ENCODE data around the gene CENPP. TPM values are rescaled to one million over a fixed set of nuclear protein-coding genes. Genes with fewer than 3 reads are reported as not detected.

The CENPP gene
- polyA plus RNA-seq, 2 of the 4 experiments (the other 2 are of a cell fraction): 7.2 to 13.4 TPM

- TF ChIP-seq MAZ (IDR thresholded peaks at IDR 0.05; ENCODE audit: borderline replicate concordance, low read depth, low read length): no peak
- no peak for TF ChIP-seq KDM1A (IDR thresholded peaks at IDR 0.05; ENCODE audit: low read depth)
- no peak for TF ChIP-seq POLR2AphosphoS2 (conservative IDR thresholded peaks at IDR 0.05; ENCODE audit: low read length)
- no peak for TF ChIP-seq TP53 (CRISPR knock-in tag; IDR thresholded peaks at IDR 0.05)
- TF ChIP-seq GATA3 (IDR thresholded peaks at IDR 0.05; ENCODE audit: borderline replicate concordance): no peak
- no peak for TF ChIP-seq NR3C1 (IDR thresholded peaks at IDR 0.05)
- no peak for TF ChIP-seq NPAS2 (CRISPR knock-in tag; IDR thresholded peaks at IDR 0.05; ENCODE audit: borderline replicate concordance)
- no peak for TF ChIP-seq BHLHE40 (IDR thresholded peaks at IDR 0.05; ENCODE audit: low read depth, low read length)
These were observed 54.9 kb downstream of the CENPP start (continued) for GRCh38 chr9:92380603-92381002.

GRCh38 chr9:92381775-92382174 is 56.0 kb downstream of the CENPP start:
- ChIA-PET CTCF (no interaction called here), POLR2A (no interaction called here)
- peaks cover 16% of the 10 kb centered on the region; the same call in 2 of the 3 replicates for H3K4me1 ChIP-seq
- H3K27ac ChIP-seq: no peak overlapping the region
- H3K4me2 ChIP-seq: no peak overlapping the region
- FAIRE-seq: no peak
- no peak for DNase-seq (ENCODE audit: low read depth in 1 of 2, low spot score in 1 of 2)
- WGBS (ENCODE audit: missing lambda C conversion rate): 93% methylated on average over 2 of the region's 2 CpGs
- TF ChIP-seq SREBF2 (IDR thresholded peaks at IDR 0.05) (no peak), EHMT2 (IDR thresholded peaks at IDR 0.05; ENCODE audit: low read depth) (no peak), E2F6 (IDR thresholded peaks at IDR 0.05; ENCODE audit: borderline replicate concordance, low read depth) (no peak)
- H3K9me3 ChIP-seq: no peaks in the 10 kb centered on the region
- no peak for ATAC-seq
- no peak overlapping the region for H3K4me3 ChIP-seq

DNA sequence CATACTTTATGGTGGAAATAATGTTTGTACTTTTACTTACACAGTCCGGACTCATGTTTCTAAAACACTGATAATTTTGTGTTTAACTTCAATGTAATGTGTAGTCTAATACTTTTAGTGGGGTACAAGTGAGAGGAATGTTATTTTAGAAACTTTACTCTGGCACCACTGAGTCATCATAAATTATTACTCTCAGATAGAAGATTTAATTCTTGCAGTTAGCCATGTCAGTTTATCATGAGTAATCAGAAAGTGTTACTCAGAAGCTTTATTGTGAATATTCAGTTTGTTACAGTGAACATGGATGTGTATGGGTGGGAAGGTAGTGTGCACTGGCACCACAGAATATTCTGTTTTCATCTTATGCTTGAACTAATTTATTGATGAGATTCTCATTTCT is 58.6 kb downstream of the CENPP start:
- no peaks in the 10 kb centered on the region for H3K9me3 ChIP-seq
- no peak for ATAC-seq
- FAIRE-seq: no peak
- peaks cover 16% of the 10 kb centered on the region; the same call in 2 of the 3 replicates for H3K4me1 ChIP-seq
- 0 out of 3 replicates have a peak overlapping the region, but pooled peaks have one; percentile 0 for H3K4me2 ChIP-seq
- no peak for DNase-seq (ENCODE audit: low read depth in 1 of 2, low spot score in 1 of 2)
- 86% methylated on average over 1 of the region's 1 CpG for WGBS (ENCODE audit: missing lambda C conversion rate)
- H3K27ac ChIP-seq: no peak overlapping the region
- H3K4me3 ChIP-seq: no peak overlapping the region
- CTCF ChIA-PET: interaction anchor here (0.6 kb wide), 1 partner anchor 23 kb away, joined by 3 read pairs; no protein-coding TSS in a partner anchor
- no peak for TF ChIP-seq E2F6 (IDR thresholded peaks at IDR 0.05; ENCODE audit: borderline replicate concordance, low read depth)
- TF ChIP-seq MAFK (IDR thresholded peaks at IDR 0.05; ENCODE audit: partially characterized antibody): peak; percentile 46
- no peak for TF ChIP-seq KDM1A (IDR thresholded peaks at IDR 0.05; ENCODE audit: low read depth)
- no peak for TF ChIP-seq FOSL2 (IDR thresholded peaks at IDR 0.05)
- 0 out of 2 replicates have a peak, but pooled peaks have one; percentile 13 for TF ChIP-seq FOSL2 (CRISPR knock-in tag; IDR thresholded peaks at IDR 0.05)
- TF ChIP-seq HDAC2 (IDR thresholded peaks at IDR 0.05): no peak
- TF ChIP-seq ESRRA (IDR thresholded peaks at IDR 0.05; ENCODE audit: borderline replicate concordance, low read length): no peak
- no peak for TF ChIP-seq RCOR1 (IDR thresholded peaks at IDR 0.05; ENCODE audit: low read depth, low read length)
- TF ChIP-seq HES2 (IDR thresholded peaks at IDR 0.05): no peak
- POLR2A ChIA-PET: no interaction called here

- FAIRE-seq (no peak), ATAC-seq (no peak), DNase-seq (ENCODE audit: low read depth in 1 of 2, low spot score in 1 of 2) (no peak)
- CTCF ChIA-PET: interaction anchor here (2.1 kb wide), 1 partner anchor 8 kb away, joined by 6 read pairs; no protein-coding TSS in a partner anchor
- POLR2A ChIA-PET: no interaction called here
- Histone ChIP-seq H3K9me3 (no peaks in the 10 kb centered on the region), H3K4me3 (no peak overlapping the region), H3K4me2 (0 out of 3 replicates have a peak overlapping the region, but pooled peaks have one; percentile 0), H3K4me1 (peaks cover 16% of the 10 kb centered on the region; the same call in 2 of the 3 replicates), H3K27ac (no peak overlapping the region)
- whole genome bisulfite sequencing (ENCODE audit: missing lambda C conversion rate): 85% methylated on average over 3 of the region's 3 CpGs
- TF ChIP-seq RARB (CRISPR knock-in tag; IDR thresholded peaks at IDR 0.05) (no peak), RNF2 (IDR thresholded peaks at IDR 0.05; ENCODE audit: borderline replicate concordance, low read depth) (no peak), RCOR1 (IDR thresholded peaks at IDR 0.05; ENCODE audit: low read depth, low read length) (no peak), FOSL2 (IDR thresholded peaks at IDR 0.05) (no peak), FOSL2 (CRISPR knock-in tag; IDR thresholded peaks at IDR 0.05) (no peak), ZC3H11A (IDR thresholded peaks at IDR 0.05) (no peak)
These were observed 59.2 kb downstream of the CENPP start for GRCh38 chr9:92385001-92385400.

All from A549 (cell line).